Measurements from ENCODE around the gene TET1.

TET1 gene

DNA sequence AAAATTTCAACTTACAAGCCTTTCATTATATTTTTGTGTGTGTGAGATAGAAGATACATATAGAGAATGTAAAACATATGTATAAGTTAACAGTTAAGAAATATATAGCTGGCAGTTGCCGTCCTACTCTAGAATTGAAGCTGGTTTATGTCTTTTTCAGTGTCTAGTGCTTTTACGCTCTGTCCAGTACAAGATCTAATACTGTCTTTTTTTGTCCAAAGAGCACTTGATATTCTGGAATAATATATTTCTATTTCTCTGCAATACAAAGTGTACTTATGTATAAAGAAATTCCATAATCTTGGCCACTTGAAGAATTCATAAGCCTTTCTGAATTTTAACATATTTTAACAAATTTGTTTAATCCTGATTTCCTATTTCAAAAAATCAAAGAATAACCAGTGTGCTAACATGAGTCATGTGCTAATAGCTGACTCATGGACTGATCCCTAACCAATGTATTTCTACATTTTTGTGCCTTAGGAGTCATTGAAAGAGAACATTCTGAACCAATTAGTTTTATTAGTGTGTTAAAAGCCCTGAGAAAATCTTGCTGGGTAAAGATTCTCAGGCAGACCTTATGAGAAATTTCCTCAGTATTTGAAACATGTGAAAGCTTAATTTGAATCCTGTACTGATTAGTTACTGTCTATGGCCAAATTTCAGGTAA is 87.7 kb downstream of the TET1 start:
- H3K4me2 ChIP-seq (ENCODE audit: low read depth, low read length, poor library complexity, severe bottlenecking): no peak overlapping the region
- no peaks in the 10 kb centered on the region for H3K79me2 ChIP-seq (ENCODE audit: insufficient read depth, low read length)
- no peak overlapping the region for H3K4me3 ChIP-seq (ENCODE audit: insufficient read depth, low read length, poor library complexity, severe bottlenecking)
- H3K27ac ChIP-seq (ENCODE audit: low read depth, low read length): no peak overlapping the region
- no peaks in the 10 kb centered on the region for H3K9me3 ChIP-seq (ENCODE audit: insufficient read depth, low read length)
- H3K27me3 ChIP-seq (ENCODE audit: low read length): no peaks in the 10 kb centered on the region
- H3K36me3 ChIP-seq (ENCODE audit: low read length): no peaks in the 10 kb centered on the region
- H3F3A ChIP-seq (ENCODE audit: insufficient read depth): no peaks in the 10 kb centered on the region
- H3K9me2 ChIP-seq (replicated peaks; ENCODE audit: insufficient read depth, low read length): no peaks in the 10 kb centered on the region
- H2AFZ ChIP-seq (ENCODE audit: low read depth, low read length, severe bottlenecking): no peak overlapping the region
- TF ChIP-seq, protein P1, sequence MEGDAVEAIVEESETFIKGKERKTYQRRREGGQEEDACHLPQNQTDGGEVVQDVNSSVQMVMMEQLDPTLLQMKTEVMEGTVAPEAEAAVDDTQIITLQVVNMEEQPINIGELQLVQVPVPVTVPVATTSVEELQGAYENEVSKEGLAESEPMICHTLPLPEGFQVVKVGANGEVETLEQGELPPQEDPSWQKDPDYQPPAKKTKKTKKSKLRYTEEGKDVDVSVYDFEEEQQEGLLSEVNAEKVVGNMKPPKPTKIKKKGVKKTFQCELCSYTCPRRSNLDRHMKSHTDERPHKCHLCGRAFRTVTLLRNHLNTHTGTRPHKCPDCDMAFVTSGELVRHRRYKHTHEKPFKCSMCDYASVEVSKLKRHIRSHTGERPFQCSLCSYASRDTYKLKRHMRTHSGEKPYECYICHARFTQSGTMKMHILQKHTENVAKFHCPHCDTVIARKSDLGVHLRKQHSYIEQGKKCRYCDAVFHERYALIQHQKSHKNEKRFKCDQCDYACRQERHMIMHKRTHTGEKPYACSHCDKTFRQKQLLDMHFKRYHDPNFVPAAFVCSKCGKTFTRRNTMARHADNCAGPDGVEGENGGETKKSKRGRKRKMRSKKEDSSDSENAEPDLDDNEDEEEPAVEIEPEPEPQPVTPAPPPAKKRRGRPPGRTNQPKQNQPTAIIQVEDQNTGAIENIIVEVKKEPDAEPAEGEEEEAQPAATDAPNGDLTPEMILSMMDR (IDR thresholded peaks at IDR 0.05; ENCODE audit: insufficient read depth, low read length, poor library complexity, severe bottlenecking): no peak
- TF ChIP-seq EZH2phosphoT487 (conservative IDR thresholded peaks at IDR 0.05; ENCODE audit: low read length): no peak
- no peak overlapping the region for H3K9ac ChIP-seq (ENCODE audit: low read length)
- H4K20me1 ChIP-seq (ENCODE audit: low read depth, low read length): no peaks in the 10 kb centered on the region

DNA sequence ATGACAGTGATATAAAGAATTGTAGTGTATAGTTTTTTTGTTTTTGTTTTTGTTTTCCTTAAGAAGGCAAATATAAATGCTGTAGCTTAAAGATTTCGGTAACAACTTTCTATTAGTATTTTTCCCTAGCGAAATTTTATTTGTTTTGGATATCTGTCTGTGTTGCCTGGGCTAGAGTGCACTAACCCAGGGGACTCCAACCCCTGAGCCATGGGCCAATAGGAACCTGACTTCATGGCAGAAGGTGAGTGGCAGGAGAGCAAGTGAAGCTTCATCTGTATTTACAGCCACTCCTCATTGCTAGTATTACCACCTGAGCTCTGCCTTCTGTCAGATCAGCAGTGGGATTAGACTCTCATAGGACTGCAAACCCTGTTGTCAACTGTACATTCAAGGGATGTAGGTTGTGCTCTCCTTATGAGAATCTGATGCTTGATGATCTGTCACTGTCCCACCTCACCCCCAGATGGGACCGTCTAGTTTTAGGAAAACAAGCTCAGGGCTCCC is 95.5 kb downstream of the TET1 start:
- Histone ChIP-seq H3K9me3 (ENCODE audit: insufficient read depth, low read length) (no peaks in the 10 kb centered on the region), H3K27ac (ENCODE audit: low read depth, low read length) (no peak overlapping the region), H3K79me2 (ENCODE audit: insufficient read depth, low read length) (no peaks in the 10 kb centered on the region)

DNA sequence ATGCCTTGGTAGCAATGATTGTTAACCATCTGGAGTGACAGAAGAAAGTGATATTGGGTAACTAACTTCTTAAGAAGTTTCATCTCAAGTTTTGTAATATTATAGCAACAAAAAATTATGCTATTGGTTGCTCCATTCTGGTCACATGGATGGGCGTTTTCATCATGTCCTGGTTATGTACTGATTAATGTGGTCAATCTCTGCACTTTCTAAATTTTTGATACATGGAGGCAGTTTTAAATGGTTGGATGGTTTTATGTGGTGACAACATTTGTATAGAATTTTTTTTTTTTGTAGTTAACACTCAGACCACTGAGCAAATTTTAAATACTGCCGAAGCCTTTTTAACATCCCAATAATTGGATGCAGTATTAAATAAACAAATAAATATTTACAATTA is 105.7 kb downstream of the TET1 start:
- Histone ChIP-seq H3K36me3 (ENCODE audit: low read length) (no peaks in the 10 kb centered on the region), H3K27ac (ENCODE audit: low read depth, low read length) (no peak overlapping the region), H3K9me2 (replicated peaks; ENCODE audit: insufficient read depth, low read length) (no peaks in the 10 kb centered on the region), H3K27me3 (ENCODE audit: low read length) (no peaks in the 10 kb centered on the region), H3K9ac (ENCODE audit: low read length) (no peak overlapping the region), H3K4me2 (ENCODE audit: low read depth, low read length, poor library complexity, severe bottlenecking) (no peak overlapping the region), H4K20me1 (ENCODE audit: low read depth, low read length) (no peaks in the 10 kb centered on the region), H3K4me3 (ENCODE audit: insufficient read depth, low read length, poor library complexity, severe bottlenecking) (no peak overlapping the region), H3K9me3 (ENCODE audit: insufficient read depth, low read length) (no peaks in the 10 kb centered on the region), H3K79me2 (ENCODE audit: insufficient read depth, low read length) (no peaks in the 10 kb centered on the region), H2AFZ (ENCODE audit: low read depth, low read length, severe bottlenecking) (no peak overlapping the region), H3F3A (ENCODE audit: insufficient read depth) (no peaks in the 10 kb centered on the region)
- TF ChIP-seq, protein P1 (IDR thresholded peaks at IDR 0.05; ENCODE audit: insufficient read depth, low read length, poor library complexity, severe bottlenecking): no peak
- TF ChIP-seq EZH2phosphoT487 (conservative IDR thresholded peaks at IDR 0.05; ENCODE audit: low read length): no peak

More for the DNA sequence above, 95.5 kb downstream of the TET1 start:
- H4K20me1 ChIP-seq (ENCODE audit: low read depth, low read length): no peaks in the 10 kb centered on the region
- H3K4me3 ChIP-seq (ENCODE audit: insufficient read depth, low read length, poor library complexity, severe bottlenecking): no peak overlapping the region
- TF ChIP-seq, protein P1 (IDR thresholded peaks at IDR 0.05; ENCODE audit: insufficient read depth, low read length, poor library complexity, severe bottlenecking): no peak
- TF ChIP-seq EZH2phosphoT487 (conservative IDR thresholded peaks at IDR 0.05; ENCODE audit: low read length): no peak
- H3K36me3 ChIP-seq (ENCODE audit: low read length): no peaks in the 10 kb centered on the region
- H3K9ac ChIP-seq (ENCODE audit: low read length): no peak overlapping the region
- no peaks in the 10 kb centered on the region for H3K9me2 ChIP-seq (replicated peaks; ENCODE audit: insufficient read depth, low read length)
- no peak overlapping the region for H2AFZ ChIP-seq (ENCODE audit: low read depth, low read length, severe bottlenecking)
- no peaks in the 10 kb centered on the region for H3K27me3 ChIP-seq (ENCODE audit: low read length)
- H3F3A ChIP-seq (ENCODE audit: insufficient read depth): no peaks in the 10 kb centered on the region
- no peak overlapping the region for H3K4me2 ChIP-seq (ENCODE audit: low read depth, low read length, poor library complexity, severe bottlenecking)
